GM18511 (cell line): ENCODE results near the gene TCAP.

Source experiments
- ATAC-seq: cut with Tn5 transposase; IDR thresholded peaks from one replicate; pipeline ENCODE4 v1.9.1; 2021; ENCODE audit warnings: mild to moderate bottlenecking, moderate library complexity; ENCODE audit not compliant: unreplicated experiment

Gene TCAP

GRCh38 chr17:39664581-39665561 lies at the start of gene TCAP:
Gene TCAP (plus strand): TSS chr17:39665349. CDS start chr17:39665360, 11 bp downstream.
- ATAC-seq: no peak

GRCh38 chr17:39615434-39615833 lies 49.7 kb upstream of the TCAP start:
- no peak for ATAC-seq

- ATAC-seq: no peak
Observed at GRCh38 chr17:39617100-39617445, 48.1 kb upstream of the TCAP start.

- ATAC-seq: no peak
Observed at GRCh38 chr17:39617446-39618245, 47.5 kb upstream of the TCAP start.

GRCh38 chr17:39618246-39618913 lies 46.8 kb upstream of the TCAP start:
- no peak for ATAC-seq

- no peak for ATAC-seq
Observed at GRCh38 chr17:39618956-39619785, 46.0 kb upstream of the TCAP start.

- no peak for ATAC-seq
Observed at GRCh38 chr17:39619786-39620101, 45.4 kb upstream of the TCAP start.

GRCh38 chr17:39621523-39622379 lies 43.4 kb upstream of the TCAP start:
- ATAC-seq: no peak

- ATAC-seq: no peak
Observed at GRCh38 chr17:39622380-39623006, 42.7 kb upstream of the TCAP start.

- ATAC-seq: no peak
Observed at GRCh38 chr17:39623356-39623950, 41.7 kb upstream of the TCAP start.

GRCh38 chr17:39624313-39624712 lies 40.8 kb upstream of the TCAP start:
- ATAC-seq: no peak

GRCh38 chr17:39625198-39625785 lies 39.9 kb upstream of the TCAP start:
- ATAC-seq: no peak

- ATAC-seq: no peak
Observed at GRCh38 chr17:39626171-39627046, 38.7 kb upstream of the TCAP start, which contains the start of gene PPP1R1B. Gene PPP1R1B (plus strand): TSS chr17:39626952. CDS start chr17:39627393, 441 bp downstream.

- no peak for ATAC-seq
Observed at GRCh38 chr17:39627047-39627711, 38.0 kb upstream of the TCAP start.

- ATAC-seq: no peak
Observed at GRCh38 chr17:39627712-39628516, 37.2 kb upstream of the TCAP start.
